BJ (cell line): Measurements from ENCODE around the gene TC2N. TPM values are rescaled to one million over a fixed set of nuclear protein-coding genes. Genes with fewer than 3 reads are reported as not detected.

Experiments used
- CTCF ChIA-PET: fragments of 350-600 bp; formaldehyde crosslinking; extraction: SDS; loops from one replicate; lab custom pipeline; 2021; ENCODE audit warnings: antibody characterized with exemption, inconsistent platforms; lab: Yijun Ruan, JAX
- POLR2A ChIA-PET: fragments of 300-600 bp; sonication (Branson Sonifier 250); formaldehyde crosslinking; extraction: SDS; loops from one replicate; lab custom pipeline; 2021; ENCODE audit warnings: antibody characterized with exemption; lab: Charles Lee
- DNase-seq: peaks from one replicate; pipeline ENCODE4 v3.0.0-alpha.2; 2011; ENCODE audit warnings: low read depth
- H3K27me3 ChIP-seq: 2 replicates; pipeline ENCODE4 v1.6.0; 2011; ENCODE audit warnings: low read length; ENCODE audit not compliant: control insufficient read depth, insufficient read depth
- H3K36me3 ChIP-seq: 2 replicates; pipeline ENCODE4 v1.5.1; 2011; ENCODE audit warnings: low read length; ENCODE audit not compliant: control insufficient read depth, insufficient read depth
- H3K4me3 ChIP-seq: 2 replicates; pipeline ENCODE4 v1.5.1; 2011; ENCODE audit warnings: low read depth, mild to moderate bottlenecking, control low read depth, low read length
- CTCF ChIP-seq: IDR thresholded peaks from 2 replicates; pipeline ENCODE4 v1.5.1; 2011; ENCODE audit warnings: low read depth, mild to moderate bottlenecking, control low read depth, inconsistent platforms, low read length, moderate library complexity; ENCODE audit not compliant: insufficient read depth
- polyA plus RNA-seq: library from polyadenylated mRNA; depleted of rRNA; stranded (reverse); fragments of >200 nt; gene quantifications from 2 replicates; pipeline ENCODE4 v1.2.3, GENCODE V29; 2011

TC2N gene
- polyA plus RNA-seq, 1 experiment = 0.05 TPM

- CTCF ChIA-PET = interaction anchor here (0.5 kb wide), 1 partner anchor 9 kb away, joined by 3 read pairs; no protein-coding TSS in a partner anchor
- Histone ChIP-seq H3K4me3 (peak overlapping the region; percentile 37), H3K27me3 (peaks cover 9% of the 10 kb centered on the region), H3K36me3 (no peaks in the 10 kb centered on the region)
- no peak for TF ChIP-seq CTCF
- POLR2A ChIA-PET = no interaction called here
- no peak for DNase-seq
Measured at GRCh38 chr14:91835920-91836843, 31.2 kb downstream of the TC2N start.

- Histone ChIP-seq H3K36me3 (no peaks in the 10 kb centered on the region), H3K4me3 (no peak overlapping the region), H3K27me3 (peaks cover 9% of the 10 kb centered on the region)
- DNase-seq = no peak
- ChIA-PET CTCF (no interaction called here), POLR2A (no interaction called here)
- TF ChIP-seq CTCF = no peak
Measured at GRCh38 chr14:91835197-91835919, 32.0 kb downstream of the TC2N start.

- H3K36me3 ChIP-seq = no peaks in the 10 kb centered on the region
- no peak for TF ChIP-seq CTCF
- peaks cover 9% of the 10 kb centered on the region for H3K27me3 ChIP-seq
- DNase-seq = no peak
- H3K4me3 ChIP-seq = no peak overlapping the region
- ChIA-PET CTCF (no interaction called here), POLR2A (no interaction called here)
Measured at GRCh38 chr14:91834571-91834970, 32.8 kb downstream of the TC2N start.

DNA sequence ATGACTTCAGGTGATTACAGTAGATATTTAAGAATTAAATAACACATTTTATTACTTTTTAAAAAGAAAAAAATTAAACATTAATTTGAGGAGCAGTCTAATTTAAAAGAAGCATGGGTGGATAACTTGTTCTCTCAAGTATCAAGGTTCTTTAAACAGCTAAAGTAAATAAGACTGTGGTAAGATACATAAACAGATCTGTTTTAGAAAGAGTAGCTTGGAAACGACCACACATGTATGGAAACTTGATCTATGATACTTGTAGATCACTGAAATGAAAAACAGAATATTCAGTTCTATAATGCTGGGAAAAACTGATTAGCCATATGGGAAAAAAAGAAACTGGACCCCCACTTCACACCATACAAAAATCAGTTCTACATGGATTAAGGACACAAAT is 36.0 kb downstream of the TC2N start:
- ChIA-PET CTCF (no interaction called here), POLR2A (no interaction called here)
- DNase-seq = no peak
- TF ChIP-seq CTCF = no peak
- no peaks in the 10 kb centered on the region for H3K36me3 ChIP-seq
- peaks cover 4% of the 10 kb centered on the region for H3K27me3 ChIP-seq
- no peak overlapping the region for H3K4me3 ChIP-seq

DNA sequence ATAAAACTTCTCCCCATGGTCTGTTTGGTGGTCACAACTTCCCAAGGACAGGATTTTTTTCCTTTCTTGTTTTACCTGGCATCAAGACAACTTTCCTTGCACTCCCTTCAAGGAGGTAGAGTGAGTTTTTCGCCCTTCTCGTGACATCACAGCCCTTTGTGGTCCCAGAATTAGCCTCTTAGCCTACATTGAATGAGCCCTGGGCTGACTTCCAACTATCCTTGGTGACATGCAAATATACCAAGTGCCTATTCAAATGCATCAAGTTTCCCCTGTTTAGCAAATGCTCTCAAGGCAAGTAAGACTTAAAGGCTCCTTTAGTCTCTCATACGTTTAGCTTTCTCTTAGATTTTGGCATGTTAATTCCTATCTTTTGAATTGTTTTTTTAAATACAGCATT is 36.6 kb downstream of the TC2N start:
- ChIA-PET CTCF (no interaction called here), POLR2A (no interaction called here)
- Histone ChIP-seq H3K36me3 (no peaks in the 10 kb centered on the region), H3K4me3 (no peak overlapping the region), H3K27me3 (peaks cover under 1% of the 10 kb centered on the region)
- DNase-seq = no peak
- TF ChIP-seq CTCF = no peak
